ENCODE results near the gene ZNRF3. TPM values are rescaled to one million over a fixed set of nuclear protein-coding genes. Genes with fewer than 3 reads are reported as not detected.

Gene ZNRF3
- polyA plus RNA-seq, 1 donor from 2014 or later = 2.9 TPM

DNA sequence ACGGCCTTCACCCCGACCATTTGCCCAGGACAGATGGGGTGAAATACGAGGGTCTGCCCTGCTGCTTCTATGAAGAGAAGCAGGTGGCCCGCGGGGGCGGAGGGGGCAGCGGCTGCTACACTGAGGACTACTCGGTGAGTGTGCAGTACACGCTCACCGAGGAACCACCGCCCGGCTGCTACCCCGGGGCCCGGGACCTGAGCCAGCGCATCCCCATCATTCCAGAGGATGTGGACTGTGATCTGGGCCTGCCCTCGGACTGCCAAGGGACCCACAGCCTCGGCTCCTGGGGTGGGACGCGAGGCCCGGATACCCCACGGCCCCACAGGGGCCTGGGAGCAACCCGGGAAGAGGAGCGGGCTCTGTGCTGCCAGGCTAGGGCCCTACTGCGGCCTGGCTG, 167.1 kb downstream of the ZNRF3 start:
- H3K27ac ChIP-seq (ENCODE audit: low read length) = no peak overlapping the region

GRCh38 chr22:29053048-29053702, 169.8 kb downstream of the ZNRF3 start:
- Histone ChIP-seq H2AFZ (ENCODE audit: low read depth, low read length) (no peak overlapping the region), H3F3A (ENCODE audit: insufficient read depth, low read length, poor library complexity, severe bottlenecking) (no peaks in the 10 kb centered on the region), H3K27me3 (ENCODE audit: insufficient read depth, low read depth, low read length) (no peaks in the 10 kb centered on the region), H3K9me3 (ENCODE audit: low read length) (no peaks in the 10 kb centered on the region), H3K9me2 (ENCODE audit: insufficient read depth, low read length) (no peaks in the 10 kb centered on the region), H3K27ac (ENCODE audit: low read length) (no peak overlapping the region), H3K36me3 (ENCODE audit: insufficient read depth, low read length) (no peaks in the 10 kb centered on the region), H4K20me1 (ENCODE audit: insufficient read depth) (no peaks in the 10 kb centered on the region), H3K79me2 (replicated peaks; ENCODE audit: insufficient read depth, low read length) (no peaks in the 10 kb centered on the region), H3K4me2 (ENCODE audit: low read length) (no peak overlapping the region), H3K9ac (ENCODE audit: low read length) (no peak overlapping the region), H3K4me3 (ENCODE audit: low read length) (no peak overlapping the region)
- no peak for TF ChIP-seq RAD21 (conservative IDR thresholded peaks at IDR 0.05)
- TF ChIP-seq EP300 (conservative IDR thresholded peaks at IDR 0.05; ENCODE audit: poor library complexity, severe bottlenecking) = no peak
- TF ChIP-seq SMC3 (conservative IDR thresholded peaks at IDR 0.05; ENCODE audit: poor library complexity) = no peak
- TF ChIP-seq TAF1 (IDR thresholded peaks at IDR 0.05; ENCODE audit: low read depth) = no peak
- no peak for TF ChIP-seq MXI1 (conservative IDR thresholded peaks at IDR 0.05; ENCODE audit: poor library complexity, severe bottlenecking)
- TF ChIP-seq POLR2AphosphoS5 (IDR thresholded peaks at IDR 0.05) = no peak
- no peak for TF ChIP-seq REST (IDR thresholded peaks at IDR 0.05; ENCODE audit: borderline replicate concordance)
- no peak for TF ChIP-seq EZH2 (IDR thresholded peaks at IDR 0.05; ENCODE audit: borderline replicate concordance, insufficient read depth, low read length, poor library complexity, severe bottlenecking)

More for the DNA sequence above, 167.1 kb downstream of the ZNRF3 start:
- Histone ChIP-seq H3K9ac (ENCODE audit: low read length) (no peak overlapping the region), H3K4me2 (ENCODE audit: low read length) (no peak overlapping the region), H3K79me2 (replicated peaks; ENCODE audit: insufficient read depth, low read length) (no peaks in the 10 kb centered on the region), H3K27me3 (ENCODE audit: insufficient read depth, low read depth, low read length) (no peaks in the 10 kb centered on the region), H3F3A (ENCODE audit: insufficient read depth, low read length, poor library complexity, severe bottlenecking) (no peaks in the 10 kb centered on the region), H3K9me3 (ENCODE audit: low read length) (no peaks in the 10 kb centered on the region), H2AFZ (ENCODE audit: low read depth, low read length) (no peak overlapping the region), H3K36me3 (ENCODE audit: insufficient read depth, low read length) (no peaks in the 10 kb centered on the region), H3K4me3 (ENCODE audit: low read length) (no peak overlapping the region), H3K9me2 (ENCODE audit: insufficient read depth, low read length) (no peaks in the 10 kb centered on the region), H4K20me1 (ENCODE audit: insufficient read depth) (no peaks in the 10 kb centered on the region)
- no peak for TF ChIP-seq SMC3 (conservative IDR thresholded peaks at IDR 0.05; ENCODE audit: poor library complexity)
- TF ChIP-seq RAD21 (conservative IDR thresholded peaks at IDR 0.05) = no peak
- no peak for TF ChIP-seq TAF1 (IDR thresholded peaks at IDR 0.05; ENCODE audit: low read depth)
- no peak for TF ChIP-seq POLR2AphosphoS5 (IDR thresholded peaks at IDR 0.05)
- no peak for TF ChIP-seq CTCF (IDR thresholded peaks at IDR 0.05; ENCODE audit: poor library complexity, severe bottlenecking)
- TF ChIP-seq REST (IDR thresholded peaks at IDR 0.05; ENCODE audit: borderline replicate concordance) = no peak
- no peak for TF ChIP-seq EZH2 (IDR thresholded peaks at IDR 0.05; ENCODE audit: borderline replicate concordance, insufficient read depth, low read length, poor library complexity, severe bottlenecking)
- TF ChIP-seq MXI1 (conservative IDR thresholded peaks at IDR 0.05; ENCODE audit: poor library complexity, severe bottlenecking) = no peak
- TF ChIP-seq EP300 (conservative IDR thresholded peaks at IDR 0.05; ENCODE audit: poor library complexity, severe bottlenecking) = no peak
